DMS 273 (cell line): ENCODE results near the gene PSMC2.
A peak's percentile ranks its signal among the peaks of the same experiment; 100 is the strongest.
"Not testable (repeated sequence)": the region's sequence is repeated elsewhere in the genome, so short reads cannot be mapped to it uniquely, and the experiment has no call there.

ENCODE experiments used
- DNase-seq: peaks from one replicate; lab custom pipeline; 2025; ENCODE audit not compliant: unreplicated experiment; lab: John Stamatoyannopoulos, UW

Gene PSMC2

DNA sequence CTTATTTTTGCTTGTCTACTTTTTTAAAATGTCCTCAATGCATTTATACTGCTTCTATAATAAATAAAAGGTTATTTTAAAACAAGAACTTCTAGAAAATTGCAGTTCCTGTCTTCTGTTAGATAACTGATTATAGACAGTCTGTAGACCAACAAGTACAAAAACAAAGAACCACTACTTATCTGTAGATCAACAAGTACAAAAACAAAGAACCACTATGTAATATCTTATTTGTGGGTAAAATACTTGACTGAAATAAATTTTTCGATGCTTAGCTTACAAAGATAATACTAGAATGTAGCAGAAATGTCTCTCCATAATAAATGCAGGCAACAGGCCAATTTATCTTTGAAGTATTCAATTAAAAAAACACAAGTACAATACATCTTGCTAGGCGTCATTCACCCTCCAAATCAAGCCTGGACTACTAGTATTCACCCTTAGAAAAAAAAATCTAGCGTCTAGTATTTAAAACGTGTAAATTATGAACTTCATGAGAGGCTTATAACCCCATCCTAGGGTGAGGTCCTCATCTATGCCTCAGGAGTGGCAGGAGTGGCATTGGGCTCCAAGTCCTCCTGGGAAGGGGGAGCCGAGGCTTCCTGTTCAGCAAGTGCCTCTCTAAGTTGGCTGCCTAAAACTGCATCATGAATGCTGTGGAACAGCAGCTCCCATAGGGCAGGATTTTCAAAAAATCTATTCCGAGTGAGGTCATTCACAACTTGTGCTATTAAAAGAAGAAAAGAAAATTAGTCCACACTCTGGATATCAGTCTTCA is 26.6 kb downstream of the PSMC2 start:
- no peak for DNase-seq

DNA sequence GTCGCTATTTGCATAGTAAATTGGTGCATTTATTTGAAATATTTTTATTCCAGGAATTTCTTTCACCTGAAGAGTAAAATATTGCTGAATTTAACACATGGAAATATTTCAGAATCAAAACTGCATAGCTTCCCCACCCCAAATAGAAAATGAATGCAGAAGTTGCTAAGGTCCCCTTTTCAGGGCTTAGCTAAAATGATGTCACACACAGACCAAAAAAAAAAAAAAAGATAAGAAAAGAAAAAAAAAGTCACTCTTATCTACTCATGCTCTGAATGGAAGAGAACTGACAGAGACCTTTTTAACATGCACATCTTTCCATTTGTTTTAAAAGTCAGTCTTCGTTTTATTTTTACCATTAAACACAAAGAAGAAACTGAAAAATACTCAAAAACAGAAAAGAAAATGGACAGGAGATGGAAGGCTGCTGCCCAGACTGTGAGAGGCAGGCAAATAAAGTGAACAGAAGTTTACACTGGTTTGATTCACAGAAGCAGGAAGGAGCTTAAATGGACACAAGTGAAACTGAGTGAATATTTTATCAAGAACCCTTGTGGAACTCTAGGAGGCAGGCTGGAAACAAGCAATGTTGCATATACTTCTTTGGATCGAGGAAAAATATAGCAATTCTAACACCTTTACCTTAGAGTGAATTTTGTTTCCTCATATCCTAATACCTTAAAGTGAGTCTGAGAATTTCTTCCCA is 32.0 kb downstream of the PSMC2 start:
- DNase-seq: no peak

DNA sequence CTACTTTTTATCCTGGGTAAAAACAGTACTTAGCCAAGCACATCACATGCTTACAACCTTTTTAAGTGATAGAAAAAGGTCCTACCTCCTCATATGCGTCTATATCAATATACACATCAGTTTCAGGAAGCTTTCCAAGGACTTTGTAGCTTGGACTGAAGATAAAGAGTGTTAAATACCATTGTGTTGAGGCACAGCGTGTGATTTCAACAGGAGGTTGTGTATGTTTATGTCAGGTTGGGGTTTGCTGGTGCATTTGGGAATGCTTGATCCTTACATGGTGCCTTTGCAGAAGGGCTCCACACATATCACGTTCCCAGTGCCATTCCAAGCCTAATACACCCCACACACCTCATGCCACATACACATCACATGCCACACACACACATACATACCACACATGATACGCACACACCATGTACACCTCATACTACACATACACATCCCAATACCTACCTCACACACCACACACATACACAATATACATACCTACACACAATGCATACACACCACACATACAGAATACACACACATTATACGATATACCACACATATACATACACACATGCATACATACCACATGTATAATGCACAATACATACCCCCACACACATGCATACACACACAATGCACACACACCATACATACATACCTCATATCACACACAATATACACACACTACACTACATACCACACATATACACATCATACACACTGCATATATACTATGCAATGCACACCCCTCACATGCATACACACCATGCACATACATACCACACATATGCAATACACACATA is 33.1 kb downstream of the PSMC2 start:
- no peak for DNase-seq

DNA sequence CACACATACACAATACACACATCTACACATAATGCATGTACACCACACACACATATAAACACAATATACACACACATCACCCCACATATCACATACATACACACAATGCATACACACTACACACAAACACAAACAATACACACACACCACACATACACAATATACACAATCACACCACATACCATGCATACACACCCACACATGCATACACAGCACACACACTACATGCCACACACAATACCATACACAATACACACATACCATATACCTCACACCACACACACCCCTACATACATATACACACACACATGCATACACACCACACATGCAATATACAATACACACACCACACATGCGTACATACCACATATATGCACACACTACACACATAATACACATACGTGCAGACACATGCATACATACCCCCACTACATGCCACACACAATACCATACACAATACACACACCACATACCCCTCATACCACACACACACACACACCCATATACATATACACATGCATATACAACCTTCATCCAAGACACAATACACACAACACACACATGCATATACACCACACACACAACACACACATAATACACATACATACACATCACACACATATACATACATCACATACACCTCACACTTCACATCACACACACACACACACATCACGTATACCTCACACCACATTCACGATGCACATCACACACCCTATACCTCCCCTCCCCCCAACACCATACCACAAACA is 34.0 kb downstream of the PSMC2 start:
- no peak for DNase-seq

DNA sequence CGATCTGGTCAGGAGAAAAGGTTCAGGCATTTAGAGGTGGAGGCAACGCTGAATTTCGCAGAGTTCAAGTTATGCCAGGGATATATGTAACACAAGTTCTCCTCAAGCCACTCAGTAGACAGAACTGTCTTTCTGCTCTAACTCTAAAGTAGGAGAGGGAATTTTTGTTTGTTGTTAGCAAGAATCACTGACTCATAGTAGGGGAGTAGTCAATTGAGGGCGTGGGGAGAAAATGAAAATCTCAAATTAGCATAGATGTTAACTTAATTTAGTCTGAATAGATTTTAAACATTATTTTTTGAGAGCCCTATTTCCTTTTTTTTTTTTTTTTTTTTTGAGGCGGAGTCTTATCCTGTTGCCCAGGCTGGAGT is 34.6 kb downstream of the PSMC2 start:
- no peak for DNase-seq

DNA sequence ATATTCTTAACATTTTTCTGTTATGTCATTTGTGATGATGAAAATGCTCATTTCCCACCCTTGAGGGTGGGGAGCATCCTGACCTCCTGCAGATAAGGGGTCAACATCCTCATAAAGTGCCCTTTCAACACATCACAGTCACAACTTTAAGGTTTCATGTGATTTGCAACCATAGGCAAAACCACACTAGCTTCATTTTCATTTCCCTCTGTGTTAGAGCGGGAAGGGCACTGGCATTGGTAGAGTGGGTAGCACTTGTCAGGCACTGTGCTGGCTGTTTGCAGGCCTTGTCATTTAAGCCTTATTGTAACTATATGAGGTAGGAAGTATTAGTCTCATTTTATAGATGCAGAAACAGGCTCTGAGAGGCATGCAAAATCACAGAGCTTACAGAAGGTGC is 39.8 kb downstream of the PSMC2 start:
- no peak for DNase-seq

DNA sequence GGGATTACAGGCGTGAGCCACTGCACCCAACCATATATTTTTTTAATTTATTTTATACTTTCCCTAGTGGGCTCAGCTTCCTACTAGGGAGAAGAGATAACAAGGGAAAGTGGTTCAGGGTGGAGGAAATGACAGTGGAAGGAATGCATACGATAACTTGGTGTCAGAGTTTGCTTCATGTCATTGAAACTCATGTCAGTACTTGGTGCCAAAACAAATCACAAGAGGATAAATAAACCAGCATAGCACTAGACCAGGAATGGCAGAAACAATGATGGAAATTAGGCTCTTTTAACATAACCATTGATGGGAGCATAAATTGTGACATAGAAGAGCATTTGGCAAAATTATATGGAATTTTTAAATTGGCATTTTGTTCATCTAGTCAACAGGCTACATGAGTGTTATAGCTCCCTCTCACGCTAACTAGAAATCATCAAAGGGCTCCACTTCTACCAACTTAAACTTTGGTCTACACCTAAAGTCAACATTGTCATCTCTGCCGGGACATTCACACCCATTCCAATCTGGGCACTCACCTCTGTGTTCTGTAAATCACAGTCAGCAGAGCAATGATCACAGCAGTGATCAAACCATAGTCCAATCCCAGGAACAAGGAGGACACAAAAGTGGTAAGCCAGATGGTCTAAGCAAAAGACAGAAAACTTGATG is 41.2 kb downstream of the PSMC2 start:
- DNase-seq: no peak

DNA sequence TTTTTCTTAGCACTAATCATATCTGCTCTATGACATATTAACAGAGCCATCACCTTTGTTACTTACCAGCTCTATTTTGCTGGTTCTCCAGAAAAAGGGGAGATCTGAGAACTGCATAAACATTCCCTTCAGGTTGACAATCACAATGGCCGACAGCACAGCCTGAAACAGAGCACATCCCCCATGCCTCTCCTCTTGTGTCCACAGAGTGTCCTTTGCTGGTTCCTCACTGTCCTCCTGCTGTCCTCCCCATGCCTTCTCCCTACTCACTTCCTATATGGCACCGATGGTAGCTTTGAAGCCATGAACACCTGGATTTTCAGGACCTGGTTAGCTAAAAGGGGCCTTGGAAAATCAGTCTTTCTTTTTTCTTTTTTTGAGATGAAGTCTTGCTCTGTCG is 41.8 kb downstream of the PSMC2 start:
- DNase-seq: no peak

DNA sequence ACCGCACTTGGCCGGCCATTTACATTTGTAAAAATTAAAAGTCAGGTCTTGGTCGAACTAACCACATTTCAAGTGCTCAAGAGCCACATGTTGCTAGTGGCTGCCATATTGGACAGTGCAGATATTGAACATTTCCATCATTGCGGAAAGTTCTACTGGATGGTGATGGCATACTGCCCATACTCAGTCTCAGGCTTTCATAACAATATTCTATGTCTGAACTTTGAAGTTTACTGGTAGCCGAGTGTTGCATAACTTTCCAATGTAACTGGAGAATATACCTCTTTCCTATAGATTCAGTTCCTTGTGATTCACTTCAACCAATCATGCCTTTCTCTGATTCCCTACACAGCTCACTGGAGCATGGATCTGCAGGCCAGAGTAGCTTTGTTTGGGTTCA is 43.7 kb downstream of the PSMC2 start:
- no peak for DNase-seq

DNA sequence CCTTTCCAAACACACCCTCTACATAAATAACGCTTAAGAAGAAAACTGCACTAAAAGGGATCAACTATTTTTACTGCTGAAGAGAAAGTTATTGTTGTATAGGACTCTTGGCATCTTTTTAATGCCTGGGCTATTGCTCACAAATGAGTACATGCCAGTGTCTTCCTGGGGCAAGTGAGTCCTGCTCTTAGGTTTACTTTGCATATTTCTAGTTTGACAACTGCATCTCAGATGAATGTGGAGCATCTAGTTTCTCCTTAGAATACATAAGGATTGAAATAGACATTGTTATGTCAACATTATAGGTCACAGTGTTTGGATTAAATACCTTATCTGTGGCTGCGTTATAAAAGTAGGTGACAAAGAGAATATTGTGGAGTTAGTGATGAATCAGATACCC is 44.5 kb downstream of the PSMC2 start:
- DNase-seq: no peak

DNA sequence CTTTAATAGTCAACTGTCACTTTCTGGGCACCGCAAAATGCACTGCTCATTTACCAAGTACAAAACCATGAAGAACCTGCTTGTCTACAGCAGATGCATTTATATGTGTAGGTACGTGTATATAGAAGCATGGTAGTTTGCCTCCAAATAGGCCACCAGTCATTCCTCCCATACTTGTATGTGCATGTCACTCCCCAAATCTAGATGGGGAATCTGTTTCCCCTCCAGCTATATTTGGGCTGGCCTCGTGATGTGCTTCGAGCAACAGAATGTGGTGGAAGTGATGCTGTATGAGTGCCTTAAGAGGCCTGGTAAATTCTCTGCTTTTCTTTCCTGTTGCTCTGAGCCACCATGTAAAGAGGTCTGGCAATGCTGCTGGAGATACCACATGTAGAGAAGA is 47.1 kb downstream of the PSMC2 start:
- DNase-seq: no peak

DNA sequence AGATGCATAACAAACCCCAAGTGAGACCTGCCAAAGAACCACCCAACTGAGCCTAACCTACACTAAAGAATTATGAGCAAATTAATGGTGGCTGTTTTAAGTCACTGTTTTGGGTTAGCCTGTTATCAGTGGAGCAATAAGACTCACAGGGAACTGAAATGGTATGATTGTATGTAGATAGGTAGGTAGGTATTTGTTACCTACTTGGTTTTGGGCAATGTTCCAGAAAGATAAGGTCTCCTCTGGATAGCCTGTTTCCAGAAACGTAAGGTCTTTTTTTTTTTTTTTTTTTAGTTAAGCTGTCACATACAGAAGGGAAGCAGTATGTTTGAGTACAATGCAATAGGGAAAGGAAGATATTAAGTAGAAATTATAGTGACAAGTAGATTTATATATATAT is 47.6 kb downstream of the PSMC2 start:
- DNase-seq: no peak

DNA sequence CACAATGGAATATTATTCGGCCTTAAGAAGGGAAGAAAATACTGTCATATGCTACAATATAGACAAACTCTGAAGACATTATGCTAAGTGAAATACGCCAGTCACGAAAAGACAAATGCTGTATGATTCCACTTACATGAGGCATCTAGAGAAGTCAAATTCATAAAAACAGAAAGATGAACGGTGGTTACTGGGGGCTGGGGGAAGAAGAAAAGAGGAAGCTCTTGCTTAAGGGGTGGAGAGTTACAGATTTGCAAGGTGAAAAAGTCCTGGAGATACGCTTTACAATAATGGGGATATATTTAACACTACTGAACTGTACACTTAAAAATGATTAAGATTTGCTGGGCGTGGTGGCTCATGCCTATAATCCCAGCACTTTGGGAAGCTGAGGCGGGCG is 49.0 kb downstream of the PSMC2 start:
- no peak for DNase-seq

DNA sequence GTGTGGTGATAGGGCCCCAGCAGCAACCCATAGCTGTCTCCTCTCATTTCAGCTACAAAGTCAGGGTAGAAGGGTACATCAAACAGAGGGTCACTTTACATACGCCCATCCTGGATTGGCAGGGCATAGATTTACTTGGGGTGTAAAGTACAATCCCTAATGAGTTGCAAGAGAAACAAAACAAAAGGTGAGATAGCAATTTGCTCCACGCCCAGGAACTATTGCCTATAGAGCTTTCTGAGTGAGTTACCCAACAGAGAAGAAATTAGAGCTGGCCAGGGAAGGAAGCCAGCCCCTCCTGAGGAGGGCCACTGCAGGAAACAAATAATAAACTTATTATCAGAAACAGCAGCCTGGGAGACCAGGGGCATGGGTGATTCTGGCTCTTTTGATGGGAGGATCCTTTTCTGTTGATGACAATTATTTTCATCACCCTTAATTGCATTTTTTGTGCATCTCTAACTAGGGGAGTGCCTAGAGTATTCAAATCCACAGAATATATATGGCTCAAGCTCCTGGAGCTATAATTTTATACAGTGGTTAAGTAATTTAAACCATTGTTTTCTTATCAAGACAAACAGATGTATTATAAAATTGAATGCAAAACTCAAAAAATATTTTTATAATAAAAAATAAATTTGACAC is 51.2 kb downstream of the PSMC2 start:
- no peak for DNase-seq

DNA sequence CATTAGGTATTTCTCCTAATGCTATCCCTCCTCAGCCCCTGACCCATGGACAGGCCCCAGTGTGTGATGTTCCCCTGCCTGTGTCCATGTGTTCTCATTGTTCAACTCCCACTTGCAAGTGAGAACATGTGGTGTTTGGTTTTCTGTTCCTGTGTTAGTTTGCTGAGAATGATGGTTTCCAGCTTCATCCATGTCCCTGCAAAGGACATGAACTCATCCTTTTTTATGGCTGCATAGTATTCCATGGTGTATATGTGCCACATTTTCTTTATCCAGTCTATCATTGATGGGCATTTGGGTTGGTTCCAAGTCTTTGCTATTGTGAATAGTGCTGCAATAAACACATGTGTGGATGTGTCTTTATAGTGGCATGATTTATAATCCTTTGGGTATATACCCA is 52.2 kb downstream of the PSMC2 start:
- not testable (repeated sequence) for DNase-seq

DNA sequence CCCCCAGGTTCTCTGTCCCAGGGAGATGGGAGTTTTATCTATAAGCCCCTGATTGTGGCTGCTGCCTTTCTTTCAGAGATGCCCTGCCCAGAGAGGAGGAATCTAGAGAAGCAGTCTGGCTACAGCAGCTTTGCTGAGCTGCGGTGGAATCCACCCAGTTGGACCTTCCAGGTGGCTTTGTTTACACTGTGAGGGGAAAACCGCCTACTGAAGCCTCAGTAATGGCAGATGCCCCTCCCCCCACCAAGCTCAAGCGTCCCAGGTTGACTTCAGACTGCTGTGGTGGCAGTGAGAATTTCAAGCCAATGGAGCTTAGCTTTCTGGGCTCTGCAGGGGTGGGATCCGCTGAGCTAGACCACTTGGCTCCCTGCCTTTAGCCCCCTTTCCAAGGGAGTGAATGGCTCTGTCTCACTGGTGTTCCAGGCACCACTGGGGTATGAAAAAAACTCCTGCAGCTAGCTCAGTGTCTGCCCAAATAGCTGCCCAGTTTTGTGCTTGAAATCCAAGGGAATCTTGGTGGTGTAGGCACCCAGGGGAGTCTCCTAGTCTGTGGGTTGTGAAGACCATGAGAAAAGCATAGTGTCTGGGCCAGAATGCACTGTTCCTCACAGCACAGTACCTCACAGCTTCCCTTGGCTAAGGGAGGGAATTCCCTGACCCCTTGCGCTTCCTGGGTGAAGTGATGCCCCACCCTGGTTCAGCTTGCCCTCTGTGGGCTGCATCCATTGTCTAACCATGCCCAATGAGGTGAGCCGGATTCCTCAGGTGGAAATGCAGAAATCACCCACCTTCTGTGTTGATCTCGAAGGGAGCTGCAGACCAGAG is 58.6 kb downstream of the PSMC2 start:
- peak; percentile 40 for DNase-seq

DNA sequence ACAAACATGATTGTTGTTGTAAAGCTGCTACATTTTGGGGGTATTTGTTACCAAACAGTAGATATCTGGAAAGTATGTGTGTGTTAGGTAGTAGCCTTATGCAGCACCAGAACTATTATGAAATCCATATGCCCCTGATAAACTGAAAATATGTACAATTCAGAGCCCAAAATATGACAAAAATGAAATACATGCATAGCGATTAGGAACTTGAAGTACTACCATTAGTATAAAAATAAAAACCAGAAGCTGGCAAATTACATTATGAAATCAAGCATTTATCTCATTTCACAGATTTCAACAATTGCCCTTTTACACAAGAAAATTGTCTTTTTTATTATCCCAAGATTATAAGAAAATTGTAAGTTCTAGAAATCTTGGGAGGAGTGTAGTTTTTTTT is 64.7 kb downstream of the PSMC2 start:
- no peak for DNase-seq

DNA sequence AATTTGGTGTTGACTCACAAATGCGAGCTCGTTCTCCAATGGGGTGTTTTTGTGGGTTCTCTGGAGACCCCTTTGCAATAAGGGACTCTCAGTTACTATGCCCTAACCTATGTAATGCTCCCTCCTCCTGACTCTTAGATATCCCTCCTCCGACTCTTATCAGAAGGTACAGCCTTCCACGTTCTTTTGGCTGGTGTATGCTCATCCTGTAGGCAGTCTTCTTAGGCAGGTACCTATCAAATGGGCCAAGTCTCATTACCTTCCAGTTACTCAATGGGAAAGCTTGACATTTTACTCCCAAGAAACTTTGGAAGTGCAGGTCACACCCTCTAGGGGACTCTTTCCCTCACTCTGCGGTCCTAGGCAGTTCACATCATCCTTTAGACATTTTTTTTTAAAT is 66.0 kb downstream of the PSMC2 start:
- no peak for DNase-seq

DNA sequence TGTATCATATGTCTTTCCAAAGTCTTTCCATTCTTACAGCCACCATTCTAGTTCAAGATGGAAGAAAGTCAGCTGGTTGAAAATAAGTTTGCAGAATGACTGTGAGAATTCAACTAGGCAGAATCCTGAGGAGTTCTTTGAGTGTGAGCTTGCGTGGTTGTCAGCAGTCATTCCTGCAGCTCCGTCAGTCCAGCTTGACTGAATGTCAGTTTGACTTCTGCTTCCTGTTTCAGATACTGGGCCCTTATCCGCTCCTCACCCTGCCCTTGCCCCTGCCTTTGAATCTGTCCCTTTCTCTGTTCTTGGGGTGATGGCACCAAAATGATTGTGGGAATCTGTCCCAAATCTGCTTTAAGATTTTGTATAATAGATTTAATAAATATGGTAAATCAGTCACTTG is 70.8 kb downstream of the PSMC2 start:
- DNase-seq: no peak
